Measurements from ENCODE around the gene PRM2.

Gene PRM2

GRCh38 chr16:11257131-11257938 is 18.9 kb downstream of the PRM2 start:
- TF ChIP-seq CTCF (IDR thresholded peaks at IDR 0.05) (peak; percentile 85), ZFX (IDR thresholded peaks at IDR 0.05; ENCODE audit: borderline replicate concordance) (no peak)
- H3K27ac ChIP-seq, result no peak overlapping the region

- TF ChIP-seq CTCF (IDR thresholded peaks at IDR 0.05), result no peak
- TF ChIP-seq ZFX (IDR thresholded peaks at IDR 0.05; ENCODE audit: borderline replicate concordance), result no peak
- peak overlapping the region; percentile 54; the same call in 1 of the 2 replicates for H3K27ac ChIP-seq
These were observed 19.6 kb downstream of the PRM2 start for GRCh38 chr16:11256661-11257130.

- peak within 1 kb of the TSS; percentile 54 for H3K27ac ChIP-seq
- TF ChIP-seq ZFX (IDR thresholded peaks at IDR 0.05; ENCODE audit: borderline replicate concordance) (no peak), CTCF (IDR thresholded peaks at IDR 0.05) (peak; percentile 94)
These were observed 20.3 kb downstream of the PRM2 start, which contains the start of gene SOCS1 for GRCh38 chr16:11255737-11256660. Gene SOCS1, minus strand, starts transcription at chr16:11256204. Its CDS starts 726 bp downstream, at chr16:11255478.

- H3K27ac ChIP-seq, result no peak overlapping the region
- TF ChIP-seq CTCF (IDR thresholded peaks at IDR 0.05), result no peak
- no peak for TF ChIP-seq ZFX (IDR thresholded peaks at IDR 0.05; ENCODE audit: borderline replicate concordance)
These were observed 21.2 kb downstream of the PRM2 start for GRCh38 chr16:11254913-11255736.

- H3K27ac ChIP-seq, result no peak overlapping the region
- TF ChIP-seq ZFX (IDR thresholded peaks at IDR 0.05; ENCODE audit: borderline replicate concordance), result no peak
- TF ChIP-seq CTCF (IDR thresholded peaks at IDR 0.05), result no peak
These were observed 22.0 kb downstream of the PRM2 start for GRCh38 chr16:11253995-11254912.

Data from 22Rv1 (cell line).